Parathyroid adenoma (tissue), 2 donors: ENCODE measurements around the gene SGIP1.

ENCODE experiments used
- H2AFZ ChIP-seq: fragments of 300-600 bp; sonication (generic); one replicate; pipeline ENCODE4 v1.7.0; 2017; ENCODE audit warnings: antibody characterized with exemption, mild to moderate bottlenecking
- H3K27ac ChIP-seq: fragments of 300-600 bp; sonication (generic); one replicate; pipeline ENCODE4 v1.7.0; 2017
- H3K27me3 ChIP-seq: fragments of 300-600 bp; sonication (generic); one replicate; pipeline ENCODE4 v1.7.0; 2017; ENCODE audit warnings: low read length; ENCODE audit not compliant: control insufficient read depth, insufficient read depth
- H3K36me3 ChIP-seq: fragments of 300-600 bp; sonication (generic); one replicate; pipeline ENCODE4 v1.7.0; 2017; ENCODE audit warnings: low read length; ENCODE audit not compliant: control insufficient read depth, insufficient read depth
- H3K4me1 ChIP-seq: fragments of 300-600 bp; sonication (generic); one replicate; pipeline ENCODE4 v1.7.0; 2017; ENCODE audit warnings: control low read depth
- H3K4me2 ChIP-seq: fragments of 300-600 bp; sonication (generic); one replicate; pipeline ENCODE4 v1.7.0; 2017; ENCODE audit warnings: low read length
- H3K4me3 ChIP-seq: fragments of 300-600 bp; sonication (generic); one replicate; pipeline ENCODE4 v1.7.0; 2017; ENCODE audit warnings: low read depth, low read length
- H3K79me2 ChIP-seq: fragments of 300-600 bp; sonication (generic); one replicate; pipeline ENCODE4 v1.7.0; 2017; ENCODE audit warnings: control low read depth
- H3K9ac ChIP-seq: fragments of 300-600 bp; sonication (generic); one replicate; pipeline ENCODE4 v1.7.0; 2017; ENCODE audit warnings: mild to moderate bottlenecking
- H3K9me3 ChIP-seq: fragments of 300-600 bp; sonication (generic); one replicate; pipeline ENCODE4 v1.7.0; 2017; ENCODE audit warnings: low read length; ENCODE audit not compliant: control insufficient read depth
- TF ChIP-seq, protein P1 (sequence below): fragments of 300-600 bp; sonication (generic); IDR thresholded peaks from one replicate; pipeline ENCODE4 v1.7.0; 2017; ENCODE audit warnings: antibody characterized with exemption, mild to moderate bottlenecking
- donor health status: primary hyperparathyroidism.

The SGIP1 gene

DNA sequence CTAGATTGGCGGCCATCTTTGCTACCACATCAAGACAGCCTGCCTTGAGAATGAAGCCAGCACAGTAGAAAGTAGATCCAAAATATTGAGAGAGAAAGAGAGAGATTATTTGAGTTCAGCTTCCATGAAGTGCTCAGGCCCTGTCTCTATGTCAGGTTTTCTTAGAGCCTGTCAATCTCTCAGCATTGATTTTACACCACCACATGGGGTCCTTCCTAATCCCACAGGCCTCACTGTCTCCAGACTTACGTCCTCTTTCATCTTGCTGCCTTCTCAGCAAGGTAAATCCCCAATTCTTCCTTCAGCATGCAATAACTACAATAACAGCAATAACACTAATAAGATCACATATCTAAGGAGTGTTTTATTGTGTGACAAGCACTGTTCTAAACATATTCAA, 239.3 kb downstream of the SGIP1 start:
- Histone ChIP-seq H3K4me1 (no peaks in the 10 kb centered on the region), H3K4me2 (no peak overlapping the region), H3K27me3 (no peaks in the 10 kb centered on the region), H3K79me2 (no peaks in the 10 kb centered on the region), H3K36me3 (no peaks in the 10 kb centered on the region), H3K27ac (no peak overlapping the region), H2AFZ (no peak overlapping the region), H3K9ac (no peak overlapping the region), H3K4me3 (no peak overlapping the region), H3K9me3 (no peaks in the 10 kb centered on the region)
- TF ChIP-seq, protein P1, sequence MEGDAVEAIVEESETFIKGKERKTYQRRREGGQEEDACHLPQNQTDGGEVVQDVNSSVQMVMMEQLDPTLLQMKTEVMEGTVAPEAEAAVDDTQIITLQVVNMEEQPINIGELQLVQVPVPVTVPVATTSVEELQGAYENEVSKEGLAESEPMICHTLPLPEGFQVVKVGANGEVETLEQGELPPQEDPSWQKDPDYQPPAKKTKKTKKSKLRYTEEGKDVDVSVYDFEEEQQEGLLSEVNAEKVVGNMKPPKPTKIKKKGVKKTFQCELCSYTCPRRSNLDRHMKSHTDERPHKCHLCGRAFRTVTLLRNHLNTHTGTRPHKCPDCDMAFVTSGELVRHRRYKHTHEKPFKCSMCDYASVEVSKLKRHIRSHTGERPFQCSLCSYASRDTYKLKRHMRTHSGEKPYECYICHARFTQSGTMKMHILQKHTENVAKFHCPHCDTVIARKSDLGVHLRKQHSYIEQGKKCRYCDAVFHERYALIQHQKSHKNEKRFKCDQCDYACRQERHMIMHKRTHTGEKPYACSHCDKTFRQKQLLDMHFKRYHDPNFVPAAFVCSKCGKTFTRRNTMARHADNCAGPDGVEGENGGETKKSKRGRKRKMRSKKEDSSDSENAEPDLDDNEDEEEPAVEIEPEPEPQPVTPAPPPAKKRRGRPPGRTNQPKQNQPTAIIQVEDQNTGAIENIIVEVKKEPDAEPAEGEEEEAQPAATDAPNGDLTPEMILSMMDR = no peak

DNA sequence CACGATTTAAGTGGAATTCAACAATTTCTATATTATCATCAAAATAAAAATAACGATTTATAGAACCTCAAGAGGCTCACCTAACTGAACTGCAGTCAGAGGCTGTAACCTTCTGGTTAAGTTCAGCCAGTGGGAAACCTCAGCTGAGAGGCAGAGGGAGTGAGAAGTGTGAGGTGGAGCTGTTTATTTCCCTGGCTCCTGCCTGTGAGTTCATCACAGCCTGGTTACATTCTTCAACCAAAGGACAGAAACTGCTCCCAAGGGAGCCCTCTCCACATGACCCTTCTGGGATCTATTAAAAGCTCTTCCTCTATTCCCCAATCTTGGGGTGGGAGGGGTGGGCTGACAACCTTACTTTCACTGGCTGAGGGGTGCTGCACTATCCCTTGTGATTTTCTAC, 240.5 kb downstream of the SGIP1 start:
- TF ChIP-seq, protein P1 = no peak
- Histone ChIP-seq H3K9ac (no peak overlapping the region), H3K36me3 (no peaks in the 10 kb centered on the region)

DNA sequence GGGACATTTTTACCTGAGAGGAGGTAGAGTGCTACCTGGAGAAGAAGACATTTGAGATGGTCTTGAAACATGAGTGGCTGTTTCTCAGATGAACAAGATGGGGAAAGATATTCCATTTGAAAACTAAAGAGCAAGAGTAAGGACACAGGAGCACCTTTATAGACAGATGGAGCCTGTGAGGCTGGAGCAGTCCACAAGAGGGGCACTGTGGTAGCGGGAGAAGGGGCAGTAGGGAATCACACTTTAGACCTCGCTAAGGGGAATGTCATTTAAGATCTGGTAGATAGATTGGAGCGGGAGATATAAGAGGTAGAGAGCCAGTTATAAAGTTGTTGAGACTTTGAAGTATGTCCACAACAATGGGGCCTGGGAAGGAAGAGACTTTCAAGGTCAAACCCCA, 241.7 kb downstream of the SGIP1 start:
- no peaks in the 10 kb centered on the region for H3K79me2 ChIP-seq
- no peak overlapping the region for H2AFZ ChIP-seq
- no peak overlapping the region for H3K27ac ChIP-seq
- no peak overlapping the region for H3K4me3 ChIP-seq
- no peaks in the 10 kb centered on the region for H3K9me3 ChIP-seq
- TF ChIP-seq, protein P1 = no peak
- H3K36me3 ChIP-seq = no peaks in the 10 kb centered on the region
- no peaks in the 10 kb centered on the region for H3K27me3 ChIP-seq
- no peak overlapping the region for H3K4me2 ChIP-seq
- no peak overlapping the region for H3K9ac ChIP-seq
- no peaks in the 10 kb centered on the region for H3K4me1 ChIP-seq

More for the DNA sequence above, 240.5 kb downstream of the SGIP1 start:
- no peaks in the 10 kb centered on the region for H3K79me2 ChIP-seq
- H3K27me3 ChIP-seq = no peaks in the 10 kb centered on the region
- H3K4me2 ChIP-seq = no peak overlapping the region
- no peaks in the 10 kb centered on the region for H3K9me3 ChIP-seq
- H3K4me3 ChIP-seq = no peak overlapping the region
- H3K27ac ChIP-seq = no peak overlapping the region
- H3K4me1 ChIP-seq = no peaks in the 10 kb centered on the region
- no peak overlapping the region for H2AFZ ChIP-seq

DNA sequence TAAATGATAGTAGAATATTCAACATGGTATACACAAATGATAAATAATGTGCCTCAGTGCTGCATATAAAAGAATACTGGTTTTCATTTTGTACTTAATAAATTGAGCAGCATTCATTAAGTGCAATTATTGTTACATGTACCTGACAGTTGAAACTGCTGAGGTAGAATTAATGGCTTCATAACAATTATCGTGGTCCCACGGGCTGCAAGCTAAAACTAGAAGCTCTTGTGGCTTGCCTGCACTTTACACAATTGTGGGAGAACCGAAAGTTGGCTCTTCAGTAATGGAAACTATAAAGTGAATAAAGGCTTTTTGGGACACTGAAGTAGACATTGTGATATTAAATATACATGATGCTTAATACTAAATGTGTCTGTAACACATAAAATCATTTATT, 243.9 kb downstream of the SGIP1 start:
- H3K4me1 ChIP-seq = no peaks in the 10 kb centered on the region
- no peaks in the 10 kb centered on the region for H3K79me2 ChIP-seq
- H3K9me3 ChIP-seq = no peaks in the 10 kb centered on the region
- H3K36me3 ChIP-seq = no peaks in the 10 kb centered on the region
- no peak overlapping the region for H3K4me2 ChIP-seq
- TF ChIP-seq, protein P1 = no peak
- no peaks in the 10 kb centered on the region for H3K27me3 ChIP-seq
- no peak overlapping the region for H3K4me3 ChIP-seq
- H3K9ac ChIP-seq = no peak overlapping the region
- no peak overlapping the region for H3K27ac ChIP-seq
- no peak overlapping the region for H2AFZ ChIP-seq

DNA sequence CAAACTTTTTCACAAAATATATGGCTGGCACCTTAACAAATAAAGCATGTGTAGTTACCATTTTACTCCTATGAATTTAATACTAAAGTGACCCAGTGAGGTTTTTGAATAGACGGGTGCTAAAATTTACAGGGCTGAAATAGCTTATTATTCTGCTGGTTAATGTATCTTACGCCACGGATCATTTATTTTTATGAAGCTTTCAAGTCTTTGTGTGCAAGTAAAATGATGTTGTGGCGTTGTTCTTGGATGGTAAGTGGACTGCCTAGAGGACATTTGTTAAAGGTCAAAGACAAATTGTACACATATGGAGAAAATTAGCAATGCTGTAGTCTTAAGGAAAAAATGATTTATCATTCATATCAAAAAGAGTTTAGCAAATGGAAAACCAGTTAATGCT, 244.3 kb downstream of the SGIP1 start:
- Histone ChIP-seq H3K79me2 (no peaks in the 10 kb centered on the region), H3K9ac (no peak overlapping the region)
- TF ChIP-seq, protein P1 = no peak

More for the DNA sequence above, 244.3 kb downstream of the SGIP1 start:
- no peak overlapping the region for H3K4me2 ChIP-seq
- no peak overlapping the region for H3K27ac ChIP-seq
- H3K4me3 ChIP-seq = no peak overlapping the region
- no peaks in the 10 kb centered on the region for H3K36me3 ChIP-seq
- no peaks in the 10 kb centered on the region for H3K4me1 ChIP-seq
- no peak overlapping the region for H2AFZ ChIP-seq
- H3K9me3 ChIP-seq = no peaks in the 10 kb centered on the region
- no peaks in the 10 kb centered on the region for H3K27me3 ChIP-seq
